ENCODE measurements around the gene PCSK7.
"Not testable (repeated sequence)": the region's sequence is repeated elsewhere in the genome, so short reads cannot be mapped to it uniquely, and the experiment has no call there.

The PCSK7 gene

DNA sequence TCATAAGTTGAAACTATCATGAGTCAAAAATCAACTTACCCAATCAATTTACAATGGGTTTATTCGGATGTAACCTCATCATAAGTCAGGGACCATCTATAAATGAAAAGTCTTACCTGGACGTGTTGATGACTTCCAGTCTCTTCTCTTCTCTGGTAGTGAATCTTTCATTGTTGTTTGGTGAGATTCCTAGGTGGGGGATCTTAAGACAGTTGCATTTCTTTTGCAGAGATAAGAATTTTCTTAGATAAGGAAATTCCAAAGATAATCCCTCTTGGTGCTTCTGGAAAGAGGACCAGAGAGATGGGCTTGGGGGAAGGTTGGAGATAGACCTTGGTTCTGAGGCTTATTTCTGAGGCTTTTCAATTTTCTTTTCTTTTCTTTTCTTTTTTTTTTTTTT, 38.0 kb upstream of the PCSK7 start:
- Histone ChIP-seq H3K9ac (ENCODE audit: low read length) (no peak overlapping the region), H2AFZ (ENCODE audit: low read depth, low read length, severe bottlenecking) (no peak overlapping the region), H3K27me3 (ENCODE audit: low read length) (no peaks in the 10 kb centered on the region), H3K9me2 (replicated peaks; ENCODE audit: insufficient read depth, low read length) (no peaks in the 10 kb centered on the region), H3K4me3 (ENCODE audit: insufficient read depth, low read length, poor library complexity, severe bottlenecking) (no peak overlapping the region), H3K79me2 (ENCODE audit: insufficient read depth, low read length) (no peaks in the 10 kb centered on the region), H3K36me3 (ENCODE audit: low read length) (no peaks in the 10 kb centered on the region), H3K4me2 (ENCODE audit: low read depth, low read length, poor library complexity, severe bottlenecking) (no peak overlapping the region), H3K9me3 (ENCODE audit: insufficient read depth, low read length) (no peaks in the 10 kb centered on the region), H4K20me1 (ENCODE audit: low read depth, low read length) (no peaks in the 10 kb centered on the region), H3K27ac (ENCODE audit: low read depth, low read length) (no peak overlapping the region), H3F3A (ENCODE audit: insufficient read depth) (no peaks in the 10 kb centered on the region)
- TF ChIP-seq EZH2phosphoT487 (conservative IDR thresholded peaks at IDR 0.05; ENCODE audit: low read length) = no peak
- TF ChIP-seq, protein P1, sequence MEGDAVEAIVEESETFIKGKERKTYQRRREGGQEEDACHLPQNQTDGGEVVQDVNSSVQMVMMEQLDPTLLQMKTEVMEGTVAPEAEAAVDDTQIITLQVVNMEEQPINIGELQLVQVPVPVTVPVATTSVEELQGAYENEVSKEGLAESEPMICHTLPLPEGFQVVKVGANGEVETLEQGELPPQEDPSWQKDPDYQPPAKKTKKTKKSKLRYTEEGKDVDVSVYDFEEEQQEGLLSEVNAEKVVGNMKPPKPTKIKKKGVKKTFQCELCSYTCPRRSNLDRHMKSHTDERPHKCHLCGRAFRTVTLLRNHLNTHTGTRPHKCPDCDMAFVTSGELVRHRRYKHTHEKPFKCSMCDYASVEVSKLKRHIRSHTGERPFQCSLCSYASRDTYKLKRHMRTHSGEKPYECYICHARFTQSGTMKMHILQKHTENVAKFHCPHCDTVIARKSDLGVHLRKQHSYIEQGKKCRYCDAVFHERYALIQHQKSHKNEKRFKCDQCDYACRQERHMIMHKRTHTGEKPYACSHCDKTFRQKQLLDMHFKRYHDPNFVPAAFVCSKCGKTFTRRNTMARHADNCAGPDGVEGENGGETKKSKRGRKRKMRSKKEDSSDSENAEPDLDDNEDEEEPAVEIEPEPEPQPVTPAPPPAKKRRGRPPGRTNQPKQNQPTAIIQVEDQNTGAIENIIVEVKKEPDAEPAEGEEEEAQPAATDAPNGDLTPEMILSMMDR (IDR thresholded peaks at IDR 0.05; ENCODE audit: insufficient read depth, low read length, poor library complexity, severe bottlenecking) = no peak

DNA sequence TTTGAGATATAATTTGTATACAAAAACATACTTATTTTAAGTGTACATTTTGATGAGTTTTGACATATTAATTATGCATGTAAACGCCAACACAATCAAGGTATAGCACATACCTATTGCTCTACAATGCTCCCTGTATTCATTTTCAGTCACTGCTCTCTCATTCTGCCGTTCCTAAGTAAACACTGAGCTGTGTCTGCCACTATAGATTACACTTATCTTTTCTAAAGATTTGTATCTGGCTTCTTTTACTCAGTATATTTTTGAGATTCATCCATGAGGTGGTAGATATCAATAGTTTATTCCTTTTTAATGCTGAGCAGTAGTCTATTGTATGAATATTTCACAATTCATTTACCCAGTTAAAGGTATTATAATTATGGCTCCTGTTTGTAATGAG, 33.9 kb upstream of the PCSK7 start:
- Histone ChIP-seq H3K79me2 (ENCODE audit: insufficient read depth, low read length) (no peaks in the 10 kb centered on the region), H3K27ac (ENCODE audit: low read depth, low read length) (no peak overlapping the region), H3K27me3 (ENCODE audit: low read length) (no peaks in the 10 kb centered on the region), H3K36me3 (ENCODE audit: low read length) (no peaks in the 10 kb centered on the region), H3K9me2 (replicated peaks; ENCODE audit: insufficient read depth, low read length) (no peaks in the 10 kb centered on the region), H3K9ac (ENCODE audit: low read length) (no peak overlapping the region), H4K20me1 (ENCODE audit: low read depth, low read length) (no peaks in the 10 kb centered on the region), H3F3A (ENCODE audit: insufficient read depth) (no peaks in the 10 kb centered on the region), H3K9me3 (ENCODE audit: insufficient read depth, low read length) (no peaks in the 10 kb centered on the region), H3K4me2 (ENCODE audit: low read depth, low read length, poor library complexity, severe bottlenecking) (no peak overlapping the region), H2AFZ (ENCODE audit: low read depth, low read length, severe bottlenecking) (no peak overlapping the region), H3K4me3 (ENCODE audit: insufficient read depth, low read length, poor library complexity, severe bottlenecking) (no peak overlapping the region)
- TF ChIP-seq, protein P1 (IDR thresholded peaks at IDR 0.05; ENCODE audit: insufficient read depth, low read length, poor library complexity, severe bottlenecking) = no peak
- no peak for TF ChIP-seq EZH2phosphoT487 (conservative IDR thresholded peaks at IDR 0.05; ENCODE audit: low read length)

DNA sequence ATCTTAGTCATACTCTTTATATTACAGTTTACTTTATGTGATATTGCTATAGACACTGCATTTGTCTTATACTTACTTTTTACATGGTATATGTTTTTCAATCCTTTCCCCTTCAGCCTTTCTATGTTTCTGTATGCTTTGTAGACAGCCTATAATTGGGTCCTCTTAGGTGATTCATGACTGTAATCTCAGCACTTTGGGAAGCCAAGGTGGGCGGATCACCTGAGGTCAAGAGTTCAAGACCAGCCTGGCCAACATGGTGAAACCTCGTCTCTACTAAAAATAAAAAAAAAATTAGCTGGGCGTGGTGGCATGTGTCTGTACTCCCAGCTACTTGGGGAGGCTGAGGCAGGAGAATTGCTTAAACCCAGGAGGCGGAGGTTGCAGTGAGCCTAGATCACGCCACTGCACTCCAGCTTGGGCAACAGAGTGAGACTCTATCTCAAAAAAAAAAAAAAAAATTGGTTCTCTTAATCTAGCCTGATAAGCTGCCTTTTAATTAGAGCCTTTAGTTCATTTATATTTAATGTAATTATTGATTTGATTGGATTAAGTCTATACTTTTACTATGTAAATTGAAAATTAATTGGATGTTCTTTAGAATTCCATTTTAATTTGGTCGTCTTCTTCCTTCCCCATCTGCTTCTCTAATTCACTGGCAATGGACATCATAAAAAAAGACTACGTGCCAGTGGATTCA, 32.9 kb upstream of the PCSK7 start:
- not testable (repeated sequence) for H3K36me3 ChIP-seq (ENCODE audit: low read length); H3K4me3 ChIP-seq (ENCODE audit: insufficient read depth, low read length, poor library complexity, severe bottlenecking); H3K4me2 ChIP-seq (ENCODE audit: low read depth, low read length, poor library complexity, severe bottlenecking); H3K9me2 ChIP-seq (replicated peaks; ENCODE audit: insufficient read depth, low read length); H3K9me3 ChIP-seq (ENCODE audit: insufficient read depth, low read length); H3K27me3 ChIP-seq (ENCODE audit: low read length); H3K79me2 ChIP-seq (ENCODE audit: insufficient read depth, low read length); H3F3A ChIP-seq (ENCODE audit: insufficient read depth); H3K9ac ChIP-seq (ENCODE audit: low read length); H2AFZ ChIP-seq (ENCODE audit: low read depth, low read length, severe bottlenecking); H3K27ac ChIP-seq (ENCODE audit: low read depth, low read length); H4K20me1 ChIP-seq (ENCODE audit: low read depth, low read length)

DNA sequence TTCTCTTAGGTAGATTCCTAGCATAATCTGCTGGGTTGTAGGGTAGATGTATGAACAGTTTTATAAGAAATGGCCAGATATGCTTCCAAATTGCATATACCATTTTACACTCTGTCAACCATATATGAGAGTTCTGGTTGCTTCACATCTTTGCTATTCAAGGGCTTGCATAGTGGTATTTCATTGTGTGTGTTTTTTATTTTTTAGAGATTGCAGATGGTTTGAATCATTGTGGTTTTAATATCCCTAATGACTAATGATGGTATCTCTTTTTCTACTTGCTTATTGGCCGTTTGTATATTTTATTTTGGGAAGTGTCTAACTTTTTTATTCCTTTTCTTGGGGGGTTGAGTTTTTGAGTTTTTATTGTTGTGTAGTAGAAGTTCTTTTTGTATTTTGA, 27.5 kb upstream of the PCSK7 start:
- H3K9me3 ChIP-seq (ENCODE audit: insufficient read depth, low read length) = no peaks in the 10 kb centered on the region
- H2AFZ ChIP-seq (ENCODE audit: low read depth, low read length, severe bottlenecking) = no peak overlapping the region
- H3K27me3 ChIP-seq (ENCODE audit: low read length) = no peaks in the 10 kb centered on the region
- H4K20me1 ChIP-seq (ENCODE audit: low read depth, low read length) = no peaks in the 10 kb centered on the region
- H3K36me3 ChIP-seq (ENCODE audit: low read length) = no peaks in the 10 kb centered on the region
- H3F3A ChIP-seq (ENCODE audit: insufficient read depth) = no peaks in the 10 kb centered on the region
- no peaks in the 10 kb centered on the region for H3K79me2 ChIP-seq (ENCODE audit: insufficient read depth, low read length)
- no peak overlapping the region for H3K9ac ChIP-seq (ENCODE audit: low read length)
- no peaks in the 10 kb centered on the region for H3K9me2 ChIP-seq (replicated peaks; ENCODE audit: insufficient read depth, low read length)
- TF ChIP-seq EZH2phosphoT487 (conservative IDR thresholded peaks at IDR 0.05; ENCODE audit: low read length) = no peak
- TF ChIP-seq, protein P1 (IDR thresholded peaks at IDR 0.05; ENCODE audit: insufficient read depth, low read length, poor library complexity, severe bottlenecking) = no peak
- no peak overlapping the region for H3K4me3 ChIP-seq (ENCODE audit: insufficient read depth, low read length, poor library complexity, severe bottlenecking)
- H3K4me2 ChIP-seq (ENCODE audit: low read depth, low read length, poor library complexity, severe bottlenecking) = no peak overlapping the region
- no peak overlapping the region for H3K27ac ChIP-seq (ENCODE audit: low read depth, low read length)
